WTC11 (cell line): ENCODE measurements around the gene EYS. TPM values are rescaled to one million over a fixed set of nuclear protein-coding genes. Genes with fewer than 3 reads are reported as not detected.

Experiments used
- ATAC-seq: fragments of 200-7000 bp; cut with Tn5 transposase; 2 replicates; pipeline ENCODE4 v1.10.0; 2021; ENCODE audit warnings: mild to moderate bottlenecking, moderate library complexity
- CTCF ChIA-PET: fragments of 300-600 bp; sonication (Branson Sonifier 250); formaldehyde crosslinking; loops from one replicate; lab custom pipeline; 2021; ENCODE audit warnings: antibody characterized with exemption; lab: Charles Lee
- POLR2A ChIA-PET: fragments of 350-600 bp; sonication (Branson Sonifier 250); formaldehyde crosslinking; loops from one replicate; lab custom pipeline; 2021; ENCODE audit warnings: antibody characterized with exemption; lab: Charles Lee
- DNase-seq: peaks from one replicate; pipeline ENCODE4 v3.0.0; 2021; ENCODE audit warnings: low spot score
- H3K27ac Mint-ChIP-seq: 2 replicates; pipeline ENCODE4 v1.8.0; 2021; ENCODE audit warnings: mixed read lengths
- H3K27me3 Mint-ChIP-seq: 2 replicates; pipeline ENCODE4 v1.8.0; 2021; ENCODE audit warnings: low read depth, mild to moderate bottlenecking, moderate library complexity, mixed read lengths
- H3K36me3 Mint-ChIP-seq: 2 replicates; pipeline ENCODE4 v1.8.0; 2021; ENCODE audit warnings: mixed read lengths
- H3K4me1 Mint-ChIP-seq: 2 replicates; pipeline ENCODE4 v1.8.0; 2022; ENCODE audit warnings: mixed read lengths
- H3K4me3 Mint-ChIP-seq: 2 replicates; pipeline ENCODE4 v1.8.0; 2021; ENCODE audit warnings: mild to moderate bottlenecking, moderate library complexity, mixed read lengths
- H3K9me3 Mint-ChIP-seq: 2 replicates; pipeline ENCODE4 v1.8.0; 2021; ENCODE audit warnings: mixed read lengths
- ATF1 ChIP-seq: sonication (generic); formaldehyde crosslinking; IDR thresholded peaks from 2 replicates; pipeline ENCODE4 v1.8.1; 2023; ENCODE audit warnings: mild to moderate bottlenecking, moderate library complexity, missing genetic modification reagents
- ATF2 ChIP-seq: sonication (generic); formaldehyde crosslinking; IDR thresholded peaks from 2 replicates; pipeline ENCODE4 v1.8.1; 2022; ENCODE audit warnings: low read depth, missing genetic modification reagents, borderline replicate concordance
- CREB1 ChIP-seq: sonication (generic); formaldehyde crosslinking; IDR thresholded peaks from 2 replicates; pipeline ENCODE4 v1.8.0; 2023; ENCODE audit warnings: mild to moderate bottlenecking, missing genetic modification reagents
- E2F1 ChIP-seq: sonication (generic); formaldehyde crosslinking; IDR thresholded peaks from 2 replicates; pipeline ENCODE4 v1.8.0; 2022; ENCODE audit warnings: mild to moderate bottlenecking, missing genetic modification reagents
- ELF4 ChIP-seq: sonication (generic); formaldehyde crosslinking; IDR thresholded peaks from 2 replicates; pipeline ENCODE4 v1.8.1; 2022; ENCODE audit warnings: low read depth, mild to moderate bottlenecking, moderate library complexity, missing genetic modification reagents
- FOXK1 ChIP-seq: sonication (generic); formaldehyde crosslinking; IDR thresholded peaks from 2 replicates; pipeline ENCODE4 v1.8.0; 2022; ENCODE audit warnings: mild to moderate bottlenecking, moderate library complexity, missing genetic modification reagents
- FOXP1 ChIP-seq: sonication (generic); formaldehyde crosslinking; IDR thresholded peaks from 2 replicates; pipeline ENCODE4 v1.8.0; 2022; ENCODE audit warnings: missing genetic modification reagents, mild to moderate bottlenecking, moderate library complexity, borderline replicate concordance
- HMGXB4 ChIP-seq: sonication (generic); formaldehyde crosslinking; IDR thresholded peaks from 2 replicates; pipeline ENCODE4 v1.8.1; 2023; ENCODE audit warnings: mild to moderate bottlenecking, moderate library complexity, missing genetic modification reagents
- JUN ChIP-seq: sonication (generic); formaldehyde crosslinking; IDR thresholded peaks from 2 replicates; pipeline ENCODE4 v1.8.0; 2023; ENCODE audit warnings: mild to moderate bottlenecking, missing genetic modification reagents
- MXD4 ChIP-seq: fragments of 250-450 bp; sonication (Bioruptor Pico); IDR thresholded peaks from 2 replicates; pipeline ENCODE4 v1.8.0; 2021; ENCODE audit warnings: mild to moderate bottlenecking, moderate library complexity, borderline replicate concordance
- NR1H2 ChIP-seq: sonication (generic); formaldehyde crosslinking; IDR thresholded peaks from 2 replicates; pipeline ENCODE4 v1.9.0; 2021; ENCODE audit warnings: mild to moderate bottlenecking, moderate library complexity, missing genetic modification reagents
- NR2C2 ChIP-seq: sonication (generic); formaldehyde crosslinking; IDR thresholded peaks from 2 replicates; pipeline ENCODE4 v1.8.0; 2022; ENCODE audit warnings: mild to moderate bottlenecking, missing genetic modification reagents
- RELA ChIP-seq: sonication (generic); formaldehyde crosslinking; IDR thresholded peaks from 2 replicates; pipeline ENCODE4 v1.8.1; 2022; ENCODE audit warnings: missing genetic modification reagents, mild to moderate bottlenecking, borderline replicate concordance
- SMAD4 ChIP-seq: sonication (generic); formaldehyde crosslinking; IDR thresholded peaks from 2 replicates; pipeline ENCODE4 v1.8.0; 2022; ENCODE audit warnings: mild to moderate bottlenecking, missing genetic modification reagents
- SP1 ChIP-seq: sonication (generic); formaldehyde crosslinking; conservative IDR thresholded peaks from 2 replicates; pipeline ENCODE4 v1.8.1; 2022; ENCODE audit warnings: missing genetic modification reagents
- TCF7 ChIP-seq: sonication (generic); formaldehyde crosslinking; IDR thresholded peaks from 2 replicates; pipeline ENCODE4 v1.8.0; 2022; ENCODE audit warnings: mild to moderate bottlenecking, low read depth, missing genetic modification reagents, moderate library complexity
- TEAD1 ChIP-seq: sonication (generic); formaldehyde crosslinking; IDR thresholded peaks from 2 replicates; pipeline ENCODE4 v1.8.0; 2022; ENCODE audit warnings: mild to moderate bottlenecking, missing genetic modification reagents
- TP53 ChIP-seq: sonication (generic); formaldehyde crosslinking; IDR thresholded peaks from 2 replicates; pipeline ENCODE4 v1.8.1; 2023; ENCODE audit warnings: mild to moderate bottlenecking, missing genetic modification reagents
- ZNF219 ChIP-seq: sonication (generic); formaldehyde crosslinking; IDR thresholded peaks from 2 replicates; pipeline ENCODE4 v1.8.0; 2023; ENCODE audit warnings: missing genetic modification reagents, mild to moderate bottlenecking, borderline replicate concordance
- ZNF232 ChIP-seq: sonication (generic); formaldehyde crosslinking; IDR thresholded peaks from 2 replicates; pipeline ENCODE4 v1.8.0; 2022; ENCODE audit warnings: mild to moderate bottlenecking, missing genetic modification reagents
- ZNF396 ChIP-seq: fragments of 250-450 bp; sonication (Bioruptor Pico); IDR thresholded peaks from 2 replicates; pipeline ENCODE4 v1.8.0; 2021; ENCODE audit warnings: mild to moderate bottlenecking, moderate library complexity, borderline replicate concordance
- ZSCAN18 ChIP-seq: fragments of 250-450 bp; sonication (Bioruptor Pico); IDR thresholded peaks from 2 replicates; pipeline ENCODE4 v2.1.2; 2022; ENCODE audit warnings: mild to moderate bottlenecking, moderate library complexity
- total RNA-seq: library from RNA; stranded (reverse); gene quantifications from 3 replicates; pipeline ENCODE4 v1.2.3, GENCODE V29; 2021
- TF ChIP-seq, protein P1 (sequence below): sonication (generic); formaldehyde crosslinking; IDR thresholded peaks from 2 replicates; pipeline ENCODE4 v1.8.1; 2022; ENCODE audit warnings: mild to moderate bottlenecking, missing genetic modification reagents, moderate library complexity, borderline replicate concordance
- TF ChIP-seq, protein P2 (sequence below): fragments of 250-450 bp; sonication (Bioruptor Pico); IDR thresholded peaks from 2 replicates; pipeline ENCODE4 v1.8.0; 2021; ENCODE audit warnings: mild to moderate bottlenecking
- TF ChIP-seq, protein P3 (sequence below): fragments of 250-450 bp; sonication (Bioruptor Pico); IDR thresholded peaks from 2 replicates; pipeline ENCODE4 v1.9.0; 2021; ENCODE audit warnings: mild to moderate bottlenecking

The EYS gene
- total RNA-seq, 1 experiment from 2014 or later: not detected

DNA sequence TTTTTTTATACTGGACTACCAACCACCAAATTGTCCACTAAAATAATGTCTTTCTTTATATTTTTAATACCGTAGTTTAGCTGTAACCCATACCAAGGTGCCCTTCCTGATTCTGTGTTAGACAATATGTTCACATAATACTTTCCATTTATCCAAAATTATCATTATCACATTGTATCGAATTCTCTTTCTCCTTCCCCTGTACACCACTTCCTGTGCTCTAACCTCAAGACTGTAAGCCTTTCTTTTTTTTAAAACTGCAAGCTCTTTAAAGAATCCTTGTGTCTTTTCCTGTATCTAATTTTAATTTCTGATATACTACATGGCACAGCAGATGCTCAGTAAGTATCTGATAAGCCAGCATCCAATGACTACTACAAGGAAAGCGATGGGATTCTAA, 917.5 kb downstream of the EYS start:
- H3K27me3 Mint-ChIP-seq: no peaks in the 10 kb centered on the region
- ChIA-PET POLR2A (no interaction called here), CTCF (no interaction called here)
- no peak overlapping the region for H3K27ac Mint-ChIP-seq
- DNase-seq (no peak), ATAC-seq (no peak)
- peaks cover 21% of the 10 kb centered on the region for H3K36me3 Mint-ChIP-seq
- H3K4me3 Mint-ChIP-seq: no peak overlapping the region
- peaks cover 44% of the 10 kb centered on the region for H3K9me3 Mint-ChIP-seq
- no peak for TF ChIP-seq ATF1 (CRISPR knock-in tag)
- TF ChIP-seq JUN (CRISPR knock-in tag): no peak
- TF ChIP-seq, protein P1, sequence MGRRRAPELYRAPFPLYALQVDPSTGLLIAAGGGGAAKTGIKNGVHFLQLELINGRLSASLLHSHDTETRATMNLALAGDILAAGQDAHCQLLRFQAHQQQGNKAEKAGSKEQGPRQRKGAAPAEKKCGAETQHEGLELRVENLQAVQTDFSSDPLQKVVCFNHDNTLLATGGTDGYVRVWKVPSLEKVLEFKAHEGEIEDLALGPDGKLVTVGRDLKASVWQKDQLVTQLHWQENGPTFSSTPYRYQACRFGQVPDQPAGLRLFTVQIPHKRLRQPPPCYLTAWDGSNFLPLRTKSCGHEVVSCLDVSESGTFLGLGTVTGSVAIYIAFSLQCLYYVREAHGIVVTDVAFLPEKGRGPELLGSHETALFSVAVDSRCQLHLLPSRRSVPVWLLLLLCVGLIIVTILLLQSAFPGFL (CRISPR knock-in tag): no peak
- no peak for TF ChIP-seq E2F1 (CRISPR knock-in tag)
- no peak for TF ChIP-seq ELF4 (CRISPR knock-in tag)
- TF ChIP-seq TEAD1 (CRISPR knock-in tag): no peak
- TF ChIP-seq NR1H2 (CRISPR knock-in tag): no peak
- TF ChIP-seq ATF2 (CRISPR knock-in tag): no peak
- no peak for TF ChIP-seq MXD4 (CRISPR knock-in tag)
- TF ChIP-seq TCF7: no peak
- H3K4me1 Mint-ChIP-seq: no peaks in the 10 kb centered on the region

- Mint-ChIP-seq H3K4me3 (no peak overlapping the region), H3K4me1 (no peaks in the 10 kb centered on the region), H3K36me3 (peaks cover 18% of the 10 kb centered on the region), H3K9me3 (peaks cover 35% of the 10 kb centered on the region), H3K27me3 (no peaks in the 10 kb centered on the region), H3K27ac (no peak overlapping the region)
- ATAC-seq (no peak), DNase-seq (no peak)
- CTCF ChIA-PET: no interaction called here
- POLR2A ChIA-PET: no interaction called here
- TF ChIP-seq CREB1 (CRISPR knock-in tag) (no peak), HMGXB4 (CRISPR knock-in tag) (no peak), FOXP1 (no peak), FOXK1 (CRISPR knock-in tag) (no peak), SP1 (CRISPR knock-in tag) (no peak), RELA (CRISPR knock-in tag) (no peak), SMAD4 (CRISPR knock-in tag) (no peak), ZNF232 (CRISPR knock-in tag) (no peak), NR2C2 (CRISPR knock-in tag) (no peak), ZSCAN18 (no peak), TP53 (CRISPR knock-in tag) (no peak), E2F1 (CRISPR knock-in tag) (no peak), JUN (CRISPR knock-in tag) (no peak), ZNF219 (no peak), ZNF396 (CRISPR knock-in tag) (no peak)
- TF ChIP-seq, protein P2, sequence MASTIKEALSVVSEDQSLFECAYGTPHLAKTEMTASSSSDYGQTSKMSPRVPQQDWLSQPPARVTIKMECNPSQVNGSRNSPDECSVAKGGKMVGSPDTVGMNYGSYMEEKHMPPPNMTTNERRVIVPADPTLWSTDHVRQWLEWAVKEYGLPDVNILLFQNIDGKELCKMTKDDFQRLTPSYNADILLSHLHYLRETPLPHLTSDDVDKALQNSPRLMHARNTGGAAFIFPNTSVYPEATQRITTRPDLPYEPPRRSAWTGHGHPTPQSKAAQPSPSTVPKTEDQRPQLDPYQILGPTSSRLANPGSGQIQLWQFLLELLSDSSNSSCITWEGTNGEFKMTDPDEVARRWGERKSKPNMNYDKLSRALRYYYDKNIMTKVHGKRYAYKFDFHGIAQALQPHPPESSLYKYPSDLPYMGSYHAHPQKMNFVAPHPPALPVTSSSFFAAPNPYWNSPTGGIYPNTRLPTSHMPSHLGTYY (CRISPR knock-in tag): no peak
- TF ChIP-seq, protein P3, sequence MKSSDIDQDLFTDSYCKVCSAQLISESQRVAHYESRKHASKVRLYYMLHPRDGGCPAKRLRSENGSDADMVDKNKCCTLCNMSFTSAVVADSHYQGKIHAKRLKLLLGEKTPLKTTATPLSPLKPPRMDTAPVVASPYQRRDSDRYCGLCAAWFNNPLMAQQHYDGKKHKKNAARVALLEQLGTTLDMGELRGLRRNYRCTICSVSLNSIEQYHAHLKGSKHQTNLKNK (CRISPR knock-in tag): no peak
Measured at GRCh38 chr6:64786736-64787135, 920.3 kb downstream of the EYS start.
